Frontal cortex (tissue), 4 donors: ENCODE data around the gene NDST3. TPM values are rescaled to one million over a fixed set of nuclear protein-coding genes. Genes with fewer than 3 reads are reported as not detected.
"Not testable (repeated sequence)": the region's sequence is repeated elsewhere in the genome, so short reads cannot be mapped to it uniquely, and the experiment has no call there.

Source experiments
- DNase-seq, 2 donors: peaks; one replicate each; pipeline ENCODE4 v3.0.0; 2012; ENCODE audit warnings: low spot score in 2 of 2
- FAIRE-seq: peaks from 2 replicates; lab custom pipeline; 2012; peaks lifted over from hg19 to GRCh38; lab: Jason Lieb, UNC
- small RNA-seq: library from RNA; depleted of rRNA; stranded (forward); fragments of <200 nt; gene quantifications from one replicate; pipeline ENCODE3, GENCODE V24; 2014
- total RNA-seq: library from RNA; depleted of rRNA; stranded (reverse); fragments of >200 nt; gene quantifications from one replicate; pipeline ENCODE4 v1.2.3, GENCODE V29; 2014
- donor health status: control.
- donor health status: control.
- donor health status: control.

Gene NDST3
- total RNA-seq, 1 donor from 2014 or later = 39.1 TPM

GRCh38 chr4:118289794-118290193 is 255.5 kb downstream of the NDST3 start:
- FAIRE-seq = no peak

GRCh38 chr4:118290951-118291350 is 256.7 kb downstream of the NDST3 start:
- no peak for DNase-seq
- no peak for FAIRE-seq

More at GRCh38 chr4:118289794-118290193, 255.5 kb downstream of the NDST3 start:
- DNase-seq = no peak

GRCh38 chr4:118296729-118297128 is 262.4 kb downstream of the NDST3 start:
- FAIRE-seq (no peak), DNase-seq (no peak)

GRCh38 chr4:118299619-118300018 is 265.3 kb downstream of the NDST3 start:
- FAIRE-seq, DNase-seq: not testable (repeated sequence)

DNA sequence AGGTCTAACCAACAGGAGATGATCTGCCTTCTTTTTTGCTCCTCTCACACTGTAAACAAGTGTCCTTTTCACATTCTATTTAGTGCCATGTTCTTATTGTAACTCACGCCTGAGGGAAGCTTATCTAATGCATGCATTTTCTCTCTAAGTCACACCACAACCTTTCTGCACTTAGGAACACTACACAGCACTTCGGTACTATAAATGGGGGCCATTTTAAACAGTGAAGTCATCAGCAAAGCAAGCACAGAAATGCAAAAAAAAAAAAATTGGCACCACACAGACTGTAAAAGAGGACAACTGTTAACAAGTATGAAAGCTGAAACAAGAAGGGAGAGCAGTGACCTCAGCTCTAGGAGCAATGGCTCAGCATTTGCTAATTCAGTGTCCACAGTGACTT is 273.4 kb downstream of the NDST3 start:
- DNase-seq (no peak), FAIRE-seq (no peak)

Small RNAs within 50 kb of the gene (small RNA-seq; reads per million reads assigned to genes)
- not detected for gene SNORA24
